Stimulated activated CD4-positive, alpha-beta T cell treated with anti-CD3 and anti-CD28 coated beads, TNF-alpha, amount 100 ng/mL, for 1 hour (primary cell): Measurements from ENCODE around the gene CCND2.
"Not testable (repeated sequence)": the region's sequence is repeated elsewhere in the genome, so short reads cannot be mapped to it uniquely, and the experiment has no call there.

ENCODE experiments used
- DNase-seq, 3 donors: peaks; one replicate each; pipeline ENCODE4 v3.0.0-alpha.2; 2020; ENCODE audit warnings: low read depth in 3 of 3, low spot score in 1 of 3

Gene CCND2

DNA sequence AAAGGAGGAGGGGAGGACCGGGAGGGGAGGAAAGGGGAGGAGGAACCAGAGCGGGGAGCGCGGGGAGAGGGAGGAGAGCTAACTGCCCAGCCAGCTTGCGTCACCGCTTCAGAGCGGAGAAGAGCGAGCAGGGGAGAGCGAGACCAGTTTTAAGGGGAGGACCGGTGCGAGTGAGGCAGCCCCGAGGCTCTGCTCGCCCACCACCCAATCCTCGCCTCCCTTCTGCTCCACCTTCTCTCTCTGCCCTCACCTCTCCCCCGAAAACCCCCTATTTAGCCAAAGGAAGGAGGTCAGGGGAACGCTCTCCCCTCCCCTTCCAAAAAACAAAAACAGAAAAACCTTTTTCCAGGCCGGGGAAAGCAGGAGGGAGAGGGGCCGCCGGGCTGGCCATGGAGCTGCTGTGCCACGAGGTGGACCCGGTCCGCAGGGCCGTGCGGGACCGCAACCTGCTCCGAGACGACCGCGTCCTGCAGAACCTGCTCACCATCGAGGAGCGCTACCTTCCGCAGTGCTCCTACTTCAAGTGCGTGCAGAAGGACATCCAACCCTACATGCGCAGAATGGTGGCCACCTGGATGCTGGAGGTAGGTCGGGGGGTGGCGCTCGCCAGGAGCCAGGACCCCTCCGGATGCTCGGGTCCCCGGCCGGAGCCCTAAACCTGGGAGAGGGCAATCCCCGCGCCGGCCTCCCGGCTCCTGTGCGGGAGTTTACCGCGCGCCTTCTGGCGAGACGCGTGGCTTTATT lies at the start of gene CCND2:
TSS of gene CCND2 (plus strand) at position 111 of the 744 bp plus-strand sequence. CDS start at position 390, 279 bp downstream.
- DNase-seq: peak in 1 of 3 donors; percentile 68

DNA sequence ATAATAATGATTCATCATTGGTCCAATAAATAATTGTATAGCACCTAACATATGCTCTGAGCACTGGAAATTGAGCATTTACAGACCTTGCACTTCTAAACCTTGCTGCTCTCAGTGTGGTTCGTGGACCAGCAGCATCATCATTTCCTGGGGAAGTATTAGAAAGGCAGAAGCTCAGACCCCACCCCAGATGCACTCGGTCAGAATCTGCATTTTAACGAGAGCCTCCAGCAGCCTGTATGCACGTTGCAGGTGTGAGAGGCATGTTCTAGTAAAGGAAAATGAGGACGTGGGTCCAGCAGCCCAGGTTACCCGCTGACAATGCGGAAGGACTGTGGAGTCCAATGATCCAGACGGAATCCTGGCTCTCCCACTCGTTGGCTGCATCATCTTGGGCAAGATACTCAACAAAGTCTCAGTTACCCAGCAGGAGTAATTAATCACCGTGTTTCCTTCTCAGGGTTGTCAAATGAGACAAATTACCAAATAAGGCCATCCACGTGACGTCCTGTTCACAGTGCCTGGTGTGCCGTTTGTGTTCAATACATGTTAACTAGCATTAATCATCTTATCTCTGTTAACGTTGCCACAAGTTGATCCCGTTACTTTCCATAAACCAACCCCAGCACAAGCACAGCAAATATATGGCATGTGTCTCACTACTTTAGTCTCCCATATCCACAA lies 49.2 kb upstream of the CCND2 start:
- no peak for DNase-seq

DNA sequence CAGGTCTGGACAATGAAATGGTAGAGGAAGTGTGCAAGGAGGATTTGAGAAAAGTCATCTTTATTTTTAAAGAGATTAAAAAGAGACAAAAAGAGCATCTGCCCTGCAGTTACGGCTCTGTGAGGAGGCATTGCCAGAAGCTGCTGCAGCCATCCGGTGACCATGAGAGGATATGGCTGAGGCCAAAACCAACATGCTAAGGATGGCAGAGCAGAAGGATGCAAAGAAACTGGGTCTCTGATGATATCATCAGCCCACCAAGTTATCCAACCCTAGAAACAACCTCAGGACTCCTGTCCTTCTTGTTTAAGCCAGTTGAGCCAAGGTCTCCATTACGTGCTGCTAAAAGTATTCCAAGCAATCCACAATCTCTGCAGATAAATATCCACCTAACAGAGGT lies 48.0 kb upstream of the CCND2 start:
- no peak for DNase-seq

DNA sequence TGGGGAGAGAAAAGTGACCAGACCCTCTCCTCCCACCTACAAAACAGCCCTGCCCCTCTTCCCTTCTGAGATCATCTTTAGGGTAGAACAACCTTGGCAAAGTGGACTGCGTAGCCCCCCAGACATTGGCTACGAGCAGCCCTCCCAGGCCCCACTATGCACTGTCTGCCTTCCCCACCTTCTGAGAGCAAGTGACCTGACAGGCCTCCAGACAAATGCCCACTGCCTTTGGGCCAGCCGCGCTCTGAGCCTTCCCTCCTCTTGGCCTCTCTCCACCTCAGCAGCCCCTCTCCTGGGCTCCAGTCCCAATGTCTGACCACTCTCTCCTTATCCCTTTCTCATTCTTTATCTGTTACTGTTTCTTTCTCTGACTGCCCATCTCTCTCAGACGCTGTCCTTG lies 46.5 kb upstream of the CCND2 start:
- DNase-seq: no peak

DNA sequence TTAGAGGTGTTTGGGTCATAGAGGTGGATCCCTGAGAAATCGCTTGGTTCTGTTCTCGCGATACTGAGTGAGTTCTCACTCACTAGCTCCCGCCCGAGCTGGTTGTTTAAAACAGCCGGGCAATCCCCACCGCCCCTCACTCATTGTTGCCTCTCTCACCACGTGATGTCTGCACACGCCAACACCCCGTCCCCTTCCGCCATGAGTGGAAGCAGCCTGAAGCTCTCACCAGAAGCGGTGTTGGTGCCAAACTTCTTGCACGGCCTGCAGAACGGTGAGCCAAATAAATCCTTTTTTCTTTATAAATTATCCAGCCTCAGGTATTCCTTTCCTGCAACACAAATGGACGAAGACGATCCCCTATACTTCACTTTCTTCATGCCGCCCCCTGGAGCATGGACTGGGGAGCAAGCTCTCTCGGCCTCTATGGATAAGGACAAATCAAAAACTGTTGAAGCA lies 45.4 kb upstream of the CCND2 start:
- no peak for DNase-seq

DNA sequence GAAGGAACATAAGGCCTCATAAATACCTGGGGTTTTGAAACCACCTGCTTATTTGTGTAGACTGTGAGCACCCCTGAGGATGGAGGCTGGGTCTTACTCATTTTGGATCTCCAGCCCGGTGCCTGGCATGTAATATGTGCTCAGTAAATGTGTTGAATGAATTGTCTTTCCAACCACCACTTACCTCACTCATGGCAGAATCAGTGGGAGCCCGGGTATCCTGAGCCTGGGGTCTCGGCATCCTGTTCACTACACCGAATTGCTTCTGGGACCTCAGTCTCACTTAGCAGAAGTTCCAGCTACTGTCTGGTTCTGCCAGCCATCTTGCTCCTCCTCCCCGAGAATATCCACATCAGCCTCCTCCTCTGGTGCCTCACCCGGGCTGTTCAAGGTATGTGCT lies 43.0 kb upstream of the CCND2 start:
- DNase-seq: no peak

DNA sequence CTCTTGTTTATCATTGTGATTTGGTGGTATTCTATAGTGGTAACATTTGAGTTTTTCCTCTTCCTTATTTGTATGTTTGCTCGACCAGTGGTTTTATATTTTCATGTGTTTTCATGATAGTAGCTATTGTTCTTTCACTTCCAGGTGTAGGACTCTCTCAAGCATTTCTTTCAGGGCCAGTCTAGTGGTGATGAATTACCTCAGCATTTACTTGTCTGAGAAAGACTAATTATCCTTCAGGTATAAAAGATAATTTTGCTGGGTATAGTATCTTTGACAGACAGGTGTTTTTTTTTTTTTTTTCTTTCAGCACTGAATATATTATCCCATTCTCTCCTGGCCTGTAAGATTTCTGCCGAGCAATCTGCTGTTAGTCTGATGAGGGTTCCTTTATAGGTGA lies 35.0 kb upstream of the CCND2 start:
- no peak for DNase-seq

DNA sequence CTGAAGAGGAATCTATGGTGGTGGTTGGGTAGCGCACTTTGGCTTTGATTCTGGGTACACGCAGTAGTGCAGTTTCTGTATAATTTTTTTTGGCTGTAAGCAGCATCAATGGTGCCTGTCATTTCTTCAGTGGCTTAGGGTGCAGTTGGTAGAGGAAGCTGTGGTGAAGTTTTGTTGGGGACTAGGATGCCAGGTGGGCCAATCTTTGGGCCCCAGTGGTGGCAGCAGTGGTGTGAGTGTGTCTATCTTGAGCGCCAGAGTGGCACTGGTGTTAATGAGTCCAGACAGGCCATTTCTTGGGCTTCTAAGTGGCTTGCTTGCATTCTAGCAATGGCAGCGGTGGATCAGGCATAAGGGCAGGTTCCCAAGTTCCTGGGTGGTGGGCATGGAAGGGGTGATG lies 33.8 kb upstream of the CCND2 start:
- DNase-seq: no peak

DNA sequence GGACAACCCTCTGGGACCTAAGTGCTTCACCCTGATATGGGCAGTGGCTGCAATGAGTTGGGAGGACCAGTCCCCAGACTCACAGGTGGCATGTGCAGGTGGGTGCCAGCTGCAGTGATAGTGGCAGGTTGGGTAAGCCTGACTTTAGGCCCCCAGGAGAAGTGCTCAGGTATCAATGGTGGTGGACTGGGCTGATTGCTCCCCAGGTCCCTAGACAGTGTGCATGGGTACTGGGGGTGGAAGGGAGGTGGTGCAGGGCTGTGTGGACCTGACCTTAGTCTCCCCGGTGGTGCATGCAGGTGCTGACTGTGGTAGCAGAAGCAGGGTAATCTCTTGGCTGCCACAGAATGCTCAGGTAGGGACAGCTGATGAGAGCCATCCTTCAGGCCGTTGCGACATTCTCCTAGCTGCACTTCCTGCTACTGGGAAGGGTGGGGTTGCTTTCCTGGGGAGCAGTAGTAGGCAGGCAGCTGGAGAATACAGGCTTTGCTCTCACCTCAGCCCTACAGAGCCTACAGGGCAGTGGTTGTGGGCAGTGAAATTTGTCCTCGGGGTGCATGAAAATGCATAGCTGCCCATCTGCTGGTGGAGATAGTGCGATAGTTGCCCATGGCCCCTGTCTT lies 33.3 kb upstream of the CCND2 start:
- DNase-seq: no peak

DNA sequence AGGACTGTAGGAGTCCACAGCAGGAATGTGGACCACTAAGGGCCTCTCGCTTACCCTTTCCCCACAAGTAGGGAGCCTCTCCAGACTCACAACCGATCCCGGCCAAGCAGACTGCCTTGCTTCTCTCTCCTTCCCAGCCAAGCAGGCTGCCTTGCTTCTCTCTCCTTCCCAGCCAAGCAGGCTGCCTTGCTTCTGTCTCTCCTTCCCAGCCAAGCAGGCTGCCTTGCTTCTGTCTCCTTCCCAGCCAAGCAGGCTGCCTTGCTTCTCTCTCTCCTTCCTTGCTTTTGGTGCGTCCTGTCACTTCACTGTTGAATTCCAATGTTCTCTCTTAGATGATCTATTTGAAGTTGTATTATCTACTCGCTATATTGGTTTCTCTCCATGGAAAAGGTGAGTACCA lies 32.6 kb upstream of the CCND2 start:
- DNase-seq: no peak

DNA sequence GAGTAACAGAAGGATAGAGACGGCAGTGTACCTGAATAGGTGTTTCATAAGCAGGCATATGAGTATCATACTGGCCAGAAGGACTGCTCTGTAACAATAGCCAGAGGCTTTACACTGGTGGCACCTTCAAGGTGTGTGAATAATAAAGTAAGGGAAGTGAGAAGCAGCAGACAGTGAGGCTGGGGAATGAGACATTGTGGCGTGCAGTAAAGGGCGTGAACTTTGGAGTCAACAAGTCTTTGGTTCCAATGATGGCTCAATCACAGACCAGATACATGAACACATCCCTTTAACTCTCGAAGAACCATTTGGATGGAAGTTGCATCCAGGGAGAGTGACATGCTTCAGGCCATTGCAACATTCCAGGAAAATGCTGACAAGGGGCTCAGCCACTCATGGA lies 32.0 kb upstream of the CCND2 start:
- DNase-seq: no peak

DNA sequence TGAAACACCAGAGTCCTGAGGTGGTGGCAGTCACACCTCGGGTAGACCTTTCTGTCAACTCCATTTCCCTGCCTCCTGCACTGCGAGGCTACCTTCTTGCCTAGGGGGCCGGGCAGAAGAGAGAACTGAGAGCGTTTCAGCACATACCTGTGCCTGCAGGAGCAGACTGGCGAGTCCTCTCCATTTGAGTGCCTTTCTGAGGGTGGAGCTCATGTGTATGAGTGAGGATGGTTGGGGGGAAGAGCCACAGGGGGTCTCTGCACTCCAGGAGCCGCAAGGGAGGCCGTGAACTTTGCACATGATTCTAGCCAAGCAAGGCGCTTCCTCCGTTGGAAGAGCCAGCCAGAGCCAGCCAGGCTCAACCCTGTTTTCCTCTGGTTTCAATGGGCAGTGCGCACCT lies 31.0 kb upstream of the CCND2 start:
- DNase-seq: no peak

DNA sequence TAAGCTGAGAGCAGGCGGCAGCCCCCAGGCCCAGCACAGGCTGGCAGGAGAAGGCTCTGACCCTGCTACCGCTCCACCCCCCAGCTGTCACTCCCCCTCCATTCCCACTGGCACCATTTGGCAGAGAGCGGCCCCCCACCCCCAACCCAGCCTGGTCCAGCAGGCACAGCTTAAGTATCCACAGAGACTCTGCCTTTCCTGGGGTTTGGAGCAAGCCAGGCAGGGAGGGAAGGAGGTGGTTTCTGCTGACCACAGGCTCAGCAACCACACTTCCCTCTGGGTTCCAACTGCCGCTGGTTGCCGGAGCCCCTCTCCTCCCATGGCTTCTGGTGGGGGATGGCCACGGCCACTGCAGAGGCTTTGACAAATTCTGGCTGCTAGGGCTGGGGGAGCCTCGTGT lies 30.5 kb upstream of the CCND2 start:
- DNase-seq: no peak

DNA sequence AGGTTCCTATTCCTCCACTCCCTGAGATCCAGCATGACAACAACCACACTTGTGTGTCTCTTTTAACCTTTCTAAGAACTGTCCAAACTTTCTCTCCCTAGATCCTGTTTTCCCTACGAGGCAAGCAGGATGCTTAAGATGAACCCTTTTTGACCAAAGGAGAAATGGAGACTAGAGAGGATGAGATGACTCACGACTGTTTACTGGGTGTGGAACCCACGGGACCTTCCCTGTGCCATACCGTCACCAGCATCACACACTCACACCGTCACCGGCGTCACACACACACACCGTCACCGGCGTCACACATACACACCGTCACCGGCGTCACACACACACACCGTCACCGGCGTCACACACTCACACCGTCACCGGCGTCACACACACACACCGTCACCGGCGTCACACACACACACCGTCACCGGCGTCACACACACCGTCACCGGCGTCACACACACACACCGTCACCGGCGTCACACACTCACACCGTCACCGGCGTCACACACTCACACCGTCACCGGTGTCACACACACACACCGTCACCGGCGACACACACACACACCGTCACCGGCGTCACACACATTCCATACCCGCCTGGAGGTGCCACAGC lies 30.0 kb upstream of the CCND2 start:
- not testable (repeated sequence) for DNase-seq

DNA sequence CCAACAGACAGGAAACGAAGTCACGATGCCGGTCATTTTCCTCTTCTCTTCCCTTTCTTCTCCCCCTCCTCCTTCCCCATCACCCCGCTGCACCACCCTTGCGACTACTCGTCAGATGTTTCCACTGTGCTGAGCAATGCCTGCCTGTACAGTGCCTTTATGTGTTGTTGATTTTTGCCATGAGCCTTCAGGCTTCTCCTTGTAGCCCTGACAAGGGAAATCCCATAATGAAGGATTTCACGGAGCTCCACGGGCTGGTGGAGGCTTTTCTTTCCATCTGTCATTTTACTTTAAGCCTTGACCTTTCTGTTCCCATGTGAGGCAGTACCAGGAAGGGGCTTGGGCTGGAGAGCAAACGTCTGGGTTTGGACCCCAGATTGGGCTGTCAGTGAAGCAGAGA lies 28.7 kb upstream of the CCND2 start:
- no peak for DNase-seq

DNA sequence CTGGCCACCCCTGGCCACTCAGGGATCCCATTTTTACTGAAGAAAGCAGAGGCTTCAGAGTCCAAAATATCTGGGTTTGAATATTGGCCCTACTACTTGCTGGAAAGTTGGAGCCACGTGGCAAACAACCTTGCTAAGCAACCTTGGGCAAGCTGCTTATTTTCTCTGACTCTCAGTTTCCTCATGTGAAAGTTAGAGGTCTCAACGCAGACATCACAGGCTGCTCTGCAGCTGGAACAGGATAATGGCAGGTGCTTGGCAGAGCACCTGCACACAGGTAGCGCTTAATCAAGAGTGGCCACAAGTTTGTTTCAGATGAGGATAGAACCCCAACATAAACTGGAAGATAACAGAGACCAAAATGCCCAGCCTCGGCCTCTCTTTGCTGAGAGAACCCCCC lies 28.1 kb upstream of the CCND2 start:
- DNase-seq: no peak

DNA sequence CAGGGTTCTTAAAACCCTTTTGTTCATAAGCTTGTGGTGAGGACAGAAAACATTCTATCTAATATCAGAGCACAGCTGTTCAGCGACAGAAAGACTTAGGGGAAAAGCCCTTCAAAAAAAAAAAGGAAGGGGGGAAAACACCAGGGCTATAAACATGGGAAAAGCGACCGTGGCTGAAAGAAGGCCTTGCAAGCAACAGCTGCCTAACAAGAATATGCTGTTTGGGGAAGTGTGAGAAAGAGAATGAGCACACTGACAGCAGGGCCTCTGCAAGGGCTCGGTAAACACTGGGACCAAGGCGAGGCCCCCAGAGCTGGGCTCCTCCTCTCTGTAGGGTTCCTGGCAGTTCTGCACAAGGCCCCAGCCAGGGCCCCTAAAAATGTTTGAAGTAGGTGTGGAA lies 27.4 kb upstream of the CCND2 start:
- no peak for DNase-seq

DNA sequence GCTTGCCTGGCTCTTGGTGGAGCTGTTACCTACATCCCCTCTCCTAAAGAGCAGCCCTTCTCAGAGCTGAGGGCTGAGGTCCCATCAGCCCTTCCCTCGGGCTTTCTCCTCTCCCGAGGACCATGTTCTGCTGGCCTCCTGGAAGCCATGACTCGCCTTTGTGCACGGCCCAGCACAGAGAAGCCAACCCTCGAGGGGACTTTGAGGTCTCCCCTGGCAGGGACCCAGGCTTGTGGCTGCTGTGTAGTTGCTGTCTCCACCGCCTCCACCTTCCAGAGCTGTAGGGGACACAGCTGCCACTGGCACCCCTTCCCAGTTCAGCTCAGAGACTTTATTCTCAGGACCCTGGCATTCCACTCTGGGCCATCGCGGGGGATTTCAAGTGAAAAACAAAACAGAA lies 22.9 kb upstream of the CCND2 start:
- DNase-seq: no peak

DNA sequence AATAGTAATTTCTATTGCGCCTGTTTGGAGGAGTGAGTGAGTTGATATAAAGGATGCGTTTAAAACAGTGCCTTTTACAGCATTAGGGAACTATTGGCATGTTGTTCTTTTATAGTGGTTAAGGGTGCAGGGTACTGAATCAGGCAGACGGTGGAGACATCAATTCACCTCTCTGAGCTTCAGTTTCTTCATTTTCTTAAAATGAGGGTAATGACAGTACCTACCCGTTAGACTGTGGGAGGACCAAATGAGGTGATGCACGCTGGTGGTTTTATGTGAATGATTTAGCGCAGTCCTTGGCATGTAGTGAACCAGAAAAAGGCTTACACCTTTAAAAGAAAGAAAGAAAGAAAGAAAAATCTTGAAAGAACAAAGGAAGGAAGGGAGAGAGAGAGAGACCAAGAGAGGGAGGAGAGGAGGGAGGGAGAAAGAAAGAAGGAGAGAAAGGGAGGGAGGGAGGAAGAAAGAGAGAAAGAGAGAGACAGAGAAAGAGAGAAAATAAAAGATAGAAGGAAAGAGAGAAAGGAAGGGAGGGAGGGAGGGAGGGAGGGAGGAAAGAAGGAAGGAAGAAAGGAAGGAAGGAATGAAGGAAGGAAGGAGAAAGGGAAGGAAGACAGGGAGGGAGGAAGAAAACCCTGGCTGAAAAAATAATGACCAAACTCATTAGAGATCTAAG lies 22.2 kb upstream of the CCND2 start:
- DNase-seq: no peak

DNA sequence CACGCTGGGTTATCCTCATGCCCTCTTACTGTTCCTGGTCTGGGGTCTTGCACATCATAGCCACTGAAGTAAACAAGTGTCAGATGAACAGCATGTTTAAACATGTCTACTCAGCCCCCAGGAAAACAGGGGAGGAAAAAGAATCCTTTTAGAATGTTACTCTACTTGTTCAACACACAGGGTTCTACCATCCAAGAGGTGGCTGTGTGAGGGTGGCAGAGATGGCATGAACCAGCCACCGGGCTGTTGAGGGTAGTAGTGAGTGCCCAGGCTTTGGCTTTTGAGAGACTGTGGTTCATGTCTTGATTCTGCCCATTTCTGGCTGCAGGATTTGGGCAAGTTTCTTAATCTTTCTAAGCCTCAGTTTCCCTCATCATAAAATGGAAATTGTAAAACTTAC lies 21.6 kb upstream of the CCND2 start:
- DNase-seq: no peak

DNA sequence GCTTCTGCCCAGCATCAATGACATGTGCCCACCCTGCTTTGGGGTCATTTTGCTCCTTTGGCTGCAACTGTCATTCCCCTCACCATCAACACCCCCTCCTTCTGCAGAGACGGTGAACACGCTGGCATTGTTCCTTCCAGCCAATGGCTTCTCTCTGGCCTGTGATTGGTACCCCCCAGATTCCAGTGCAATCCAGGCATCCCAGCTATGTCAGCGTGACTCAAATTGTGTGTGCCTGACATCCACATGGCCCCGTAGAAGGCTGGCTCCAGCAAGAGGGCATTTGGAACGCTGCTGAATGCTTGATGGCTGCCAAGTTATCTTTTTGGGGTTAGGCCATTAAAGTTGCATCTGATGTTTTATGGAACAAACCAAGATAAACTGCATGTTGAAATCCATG lies 21.0 kb upstream of the CCND2 start:
- no peak for DNase-seq
